ENCODE measurements around the gene PCYT1A. TPM values are rescaled to one million over a fixed set of nuclear protein-coding genes. Genes with fewer than 3 reads are reported as not detected.

PCYT1A gene
- total and polyA plus RNA-seq, 2 donors (not counting 1 experiment from before 2014, with no cell fraction given): 56.6 to 61.2 TPM

DNA sequence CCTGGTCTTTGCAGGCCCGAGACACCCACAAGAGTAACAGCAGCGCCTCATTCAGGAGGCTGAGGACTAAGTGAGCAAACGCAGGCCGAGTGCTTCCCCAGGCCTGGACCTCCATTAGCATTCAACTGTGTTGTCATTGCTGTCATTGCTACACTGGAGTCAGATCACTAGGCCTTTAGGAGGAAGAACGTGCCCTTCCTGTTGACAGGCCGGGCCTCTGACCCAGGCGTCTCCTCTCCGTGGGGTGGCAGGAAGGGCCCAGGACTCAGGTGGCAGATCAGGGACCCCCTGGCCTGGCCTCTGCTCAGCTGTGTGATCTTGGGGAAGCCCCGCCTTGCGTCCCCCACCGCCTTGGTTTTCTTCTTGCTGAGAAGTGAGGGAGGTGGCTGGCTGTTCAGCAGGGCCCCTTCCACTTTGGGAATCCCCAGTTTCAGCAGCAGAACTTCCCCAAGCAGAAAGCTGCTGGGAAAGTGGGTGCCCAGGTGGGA, 95.4 kb downstream of the PCYT1A start:
- DNase-seq: peak; percentile 92
- peaks cover 39 to 68% of the 10 kb centered on the region in 2 donors for H3K4me1 ChIP-seq (ENCODE audit: control insufficient read depth in 2 of 2, insufficient read depth in 2 of 2, low read length in 2 of 2)

More for the DNA sequence above, 95.4 kb downstream of the PCYT1A start:
- no peaks in the 10 kb centered on the region for H4K20me1 ChIP-seq (ENCODE audit: control insufficient read depth, insufficient read depth, low read length, poor library complexity, severe bottlenecking)
- H3K4me1 Mint-ChIP-seq: peaks cover 40% of the 10 kb centered on the region
- peak overlapping the region; percentile 44 for H3K9ac ChIP-seq (ENCODE audit: low read length)
- H2AFZ ChIP-seq (ENCODE audit: insufficient read depth, low read depth, low read length, poor library complexity, severe bottlenecking): peak overlapping the region; percentile 80
- no peaks in the 10 kb centered on the region for H3K79me2 ChIP-seq (ENCODE audit: control insufficient read depth, insufficient read depth, low read length)
- H3K9me3 Mint-ChIP-seq (ENCODE audit: insufficient read depth): no peaks in the 10 kb centered on the region
- H3K4me2 ChIP-seq (replicated peaks; ENCODE audit: low read depth, low read length, poor library complexity, severe bottlenecking): peak overlapping the region; percentile 65
- H3K27ac Mint-ChIP-seq: peak overlapping the region; percentile 98
- peak; percentile 65 for ATAC-seq (ENCODE audit: low read depth)
- ChIA-PET CTCF (interaction anchor here (0.8 to 11.5 kb wide), 2 partner anchors 11 to 117 kb away, joined by 4 to 467 read pairs; no protein-coding TSS in a partner anchor), POLR2A (interaction anchor here (1.0 to 3.5 kb wide), 4 partner anchors 10 to 120 kb away, joined by 3 to 11 read pairs (median 6); no protein-coding TSS in a partner anchor)
- H3K9me3 ChIP-seq (ENCODE audit: control extremely low read depth in 1 of 3, control insufficient read depth in 2 of 3, insufficient read depth in 1 of 3, low read length in 2 of 3): no peaks in the 10 kb centered on the region
- peak overlapping the region; percentile 91 to 94 for H3K27ac ChIP-seq (ENCODE audit: low read length in 2 of 2)
- intact Hi-C loops (cut with micrococcal nuclease): loop anchor here (1.0 kb wide), 2 partner anchors 12 to 110 kb away; partner anchors contain the start of gene TFRC
- no peaks in the 10 kb centered on the region for H3K27me3 ChIP-seq (replicated peaks in 1 of 4; ENCODE audit: control extremely low read depth in 1 of 4, control insufficient read depth in 3 of 4, insufficient read depth in 4 of 4, low read length in 3 of 4)
- WGBS (ENCODE audit: insufficient coverage): 29% methylated on average over 11 of the region's 11 CpGs
- no peak overlapping the region for H3K4me3 ChIP-seq (ENCODE audit: control extremely low read depth in 1 of 5, extremely low read depth in 1 of 5, insufficient read depth in 1 of 5, low read depth in 2 of 5, low read length in 4 of 5)
- TF ChIP-seq CTCF (IDR thresholded peaks at IDR 0.05) (no peak), EZH2 (IDR thresholded peaks at IDR 0.05; ENCODE audit: borderline replicate concordance, insufficient read depth, low read depth, low read length, poor library complexity, severe bottlenecking) (no peak)
- H3K36me3 ChIP-seq (replicated peaks in 1 of 2; ENCODE audit: control extremely low read depth in 1 of 2, control insufficient read depth in 1 of 2, extremely low read depth in 1 of 2, insufficient read depth in 2 of 2, low read length in 1 of 2): no peaks in the 10 kb centered on the region
- peak overlapping the region; percentile 80 for H3K4me3 Mint-ChIP-seq
- no peaks in the 10 kb centered on the region for H3K27me3 Mint-ChIP-seq

Data from B cell (primary cell).